Aorta (tissue), 5 donors: Measurements from ENCODE around the gene RASSF4. TPM values are rescaled to one million over a fixed set of nuclear protein-coding genes. Genes with fewer than 3 reads are reported as not detected.
"Not testable (repeated sequence)": the region's sequence is repeated elsewhere in the genome, so short reads cannot be mapped to it uniquely, and the experiment has no call there.

Experiments
- ATAC-seq: fragments of 200-7000 bp; cut with Tn5 transposase; one replicate; pipeline ENCODE4 v1.9.1; 2022; ENCODE audit warnings: moderate library complexity; ENCODE audit not compliant: low FRiP score
- DNase-seq, 2 donors: peaks; one replicate each; pipeline ENCODE4 v3.0.0-alpha.2; 2020
- H3K27ac ChIP-seq, 2 donors: one replicate each; pipeline ENCODE4 v1.5.1; 2013; ENCODE audit warnings: low read length in 2 of 2, mild to moderate bottlenecking in 2 of 2, moderate library complexity in 2 of 2, control low read depth in 1 of 2, inconsistent platforms in 1 of 2, low read depth in 1 of 2
- H3K27me3 ChIP-seq, 2 donors: one replicate each; pipeline ENCODE4 v1.6.1; 2013; ENCODE audit warnings: control low read depth in 1 of 2, low read length in 1 of 2, mild to moderate bottlenecking in 1 of 2, moderate library complexity in 1 of 2; ENCODE audit not compliant: insufficient read depth in 2 of 2, control insufficient read depth in 1 of 2
- H3K36me3 ChIP-seq, 2 donors: one replicate each; pipeline ENCODE4 v1.6.1; 2013; ENCODE audit warnings: control low read depth in 1 of 2, low read length in 1 of 2, mild to moderate bottlenecking in 1 of 2; ENCODE audit not compliant: insufficient read depth in 2 of 2, control insufficient read depth in 1 of 2
- H3K4me1 ChIP-seq, 2 donors: one replicate each; pipeline ENCODE4 v1.6.1; 2013; ENCODE audit warnings: low read length in 2 of 2, control low read depth in 1 of 2, mild to moderate bottlenecking in 1 of 2, moderate library complexity in 1 of 2; ENCODE audit not compliant: insufficient read depth in 2 of 2, control insufficient read depth in 1 of 2
- H3K4me3 ChIP-seq, 2 donors: one replicate each; pipeline ENCODE4 v1.5.1; 2013; ENCODE audit warnings: low read length in 2 of 2, control low read depth in 1 of 2, mild to moderate bottlenecking in 1 of 2
- H3K9me3 ChIP-seq: one replicate; pipeline ENCODE4 v1.6.1; 2013; ENCODE audit warnings: mild to moderate bottlenecking, low read length; ENCODE audit not compliant: control insufficient read depth
- WGBS, 2 donors: extraction: QIAGEN DNeasy Blood & Tissue Kit; methylation state at CpG; one replicate each; pipeline ENCODE4 v1.1.7; 2013; 5-methylcytosine and 5-hydroxymethylcytosine counted together
- intact Hi-C, 2 donors: fragments of 100-400 bp; cut with DNase I; formaldehyde crosslinking; loops; one replicate each; pipeline versions ENCODE4 v1.14.2 to v1.15.0; 2022
- polyA plus RNA-seq, 2 donors: library from polyadenylated mRNA; stranded (reverse); fragments of 200-250 nt; gene quantifications; one replicate each; pipeline ENCODE4 v1.2.3, GENCODE V29; 2013
- total RNA-seq, 2 donors: library from RNA; stranded (reverse); fragmentation: NEBNext Ultra II Directional; extraction: Animal tissue kit (Norgen Biotek cat#: 25700); gene quantifications; one replicate each; pipeline ENCODE4 v1.2.1, GENCODE V29; 2021
- donor health status: healthy with polysubstance abuse.
- donor health status: Bipolar disorder and iron deficiency.
- donor health status: DM: no; HTN: no; CAD: no.
- donor health status: DM: no; HTN: no; CAD: no.
- donor health status: DM: yes; HTN: yes; CAD: no.

Gene RASSF4
- total and polyA plus RNA-seq, 4 donors, result 13.5 to 82.1 (median 29.3) TPM

DNA sequence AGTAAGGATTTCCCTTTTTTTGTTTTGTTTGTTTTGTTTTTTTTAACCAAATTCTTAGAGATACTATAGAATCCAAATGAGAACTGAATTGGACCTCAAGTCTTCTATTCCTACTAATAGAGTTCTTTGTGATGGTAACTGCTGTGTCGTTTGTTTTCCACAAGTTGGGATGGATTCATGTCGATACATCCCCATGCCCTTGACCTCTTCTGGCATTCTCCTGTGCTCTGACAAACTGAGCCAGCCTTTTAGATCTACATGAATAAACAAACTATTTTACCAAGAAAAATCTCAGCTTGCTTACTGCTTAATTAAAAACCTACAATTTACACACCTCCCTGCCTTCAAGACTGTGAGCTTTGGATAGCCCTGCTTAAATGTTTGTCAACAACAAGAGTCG is 45.1 kb downstream of the RASSF4 start:
- no peak overlapping the region for H3K27ac ChIP-seq
- H3K9me3 ChIP-seq, result no peaks in the 10 kb centered on the region
- DNase-seq (no peak), ATAC-seq (no peak)
- H3K4me3 ChIP-seq, result no peak overlapping the region
- no peaks in the 10 kb centered on the region for H3K4me1 ChIP-seq
- intact Hi-C loops, result loop anchor here (5.0 to 10.0 kb wide), 3 partner anchors 230 to 1018 kb away; no protein-coding TSS in a partner anchor
- H3K36me3 ChIP-seq, result peaks cover 0 to 3% of the 10 kb centered on the region in 2 donors
- 62 to 69% methylated on average over 3 of the region's 3 CpGs for WGBS, 2 donors
- H3K27me3 ChIP-seq, result no peaks in the 10 kb centered on the region

GRCh38 chr10:45005284-45005683 is 45.7 kb downstream of the RASSF4 start:
- Histone ChIP-seq H3K27ac (no peak overlapping the region), H3K27me3 (no peaks in the 10 kb centered on the region), H3K9me3 (no peaks in the 10 kb centered on the region), H3K36me3 (peaks cover 0 to 3% of the 10 kb centered on the region in 2 donors), H3K4me1 (no peaks in the 10 kb centered on the region), H3K4me3 (no peak overlapping the region)
- 88 to 91% methylated on average over 1 of the region's 1 CpG for WGBS, 2 donors
- intact Hi-C loops, result loop anchor here (5.0 to 10.0 kb wide), 2 partner anchors 230 to 232 kb away; no protein-coding TSS in a partner anchor
- ATAC-seq (no peak), DNase-seq (no peak)

GRCh38 chr10:45006276-45007030 is 46.9 kb downstream of the RASSF4 start:
- Histone ChIP-seq H3K4me3 (no peak overlapping the region), H3K9me3 (no peaks in the 10 kb centered on the region), H3K4me1 (no peaks in the 10 kb centered on the region), H3K27ac (no peak overlapping the region), H3K27me3 (no peaks in the 10 kb centered on the region), H3K36me3 (peaks cover 0 to 3% of the 10 kb centered on the region in 2 donors)
- 93 to 96% methylated on average over 3 of the region's 3 CpGs for WGBS, 2 donors
- ATAC-seq (no peak), DNase-seq (no peak)
- intact Hi-C loops, result loop anchor here (5.0 to 10.0 kb wide), 2 partner anchors 228 to 231 kb away; no protein-coding TSS in a partner anchor

DNA sequence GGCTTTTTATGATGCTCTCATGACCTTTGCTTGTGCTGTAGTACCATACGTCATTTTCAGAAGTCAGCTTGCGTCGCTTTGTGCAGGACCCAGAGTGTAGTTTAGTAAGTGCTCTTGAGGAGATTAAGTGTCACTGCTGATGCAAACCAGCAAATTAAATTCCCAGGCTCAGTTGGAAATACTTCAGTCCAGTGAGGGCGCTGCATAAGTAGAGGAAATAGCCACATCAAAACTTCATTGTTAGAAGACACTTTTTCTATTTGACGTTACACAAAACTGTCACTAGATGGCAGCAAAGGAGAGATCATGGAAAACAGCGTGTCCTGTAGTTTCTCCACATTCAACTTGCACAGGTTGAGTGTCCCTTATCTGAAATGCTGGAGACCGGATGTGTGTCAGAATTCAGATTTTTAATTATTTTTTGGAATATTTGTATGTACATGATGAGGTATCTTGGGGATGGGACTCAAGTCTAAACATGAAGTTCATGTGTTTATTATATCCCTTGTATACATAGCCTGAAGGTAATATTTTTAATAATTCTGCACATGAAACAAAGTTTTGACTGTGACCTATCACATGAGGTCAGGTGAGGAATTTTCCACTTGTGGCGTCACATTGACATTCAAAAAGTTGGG is 49.0 kb downstream of the RASSF4 start:
- Histone ChIP-seq H3K4me3 (no peak overlapping the region), H3K4me1 (no peaks in the 10 kb centered on the region), H3K9me3 (no peaks in the 10 kb centered on the region), H3K27ac (no peak overlapping the region), H3K36me3 (peaks cover 0 to 3% of the 10 kb centered on the region in 2 donors), H3K27me3 (no peaks in the 10 kb centered on the region)
- WGBS, 2 donors, result 5 to 6% methylated on average over 8 of the region's 8 CpGs
- ATAC-seq (peak; percentile 93), DNase-seq (no peak)
- intact Hi-C loops, result loop anchor here (5.0 to 10.0 kb wide), 2 partner anchors 226 to 229 kb away; no protein-coding TSS in a partner anchor

GRCh38 chr10:45014557-45014956 is 55.0 kb downstream of the RASSF4 start:
- ATAC-seq, H3K27ac ChIP-seq, H3K4me3 ChIP-seq, H3K9me3 ChIP-seq, H3K27me3 ChIP-seq, H3K36me3 ChIP-seq, DNase-seq, H3K4me1 ChIP-seq, intact Hi-C loops: not testable (repeated sequence)
- 85 to 90% methylated on average over 10 of the region's 10 CpGs for WGBS, 2 donors

- H3K27me3 ChIP-seq, result no peaks in the 10 kb centered on the region
- intact Hi-C loops, result no loop called here
- WGBS, 2 donors, result 42% methylated on average over 2 of the region's 2 CpGs
- no peak overlapping the region for H3K4me3 ChIP-seq
- DNase-seq, result no peak
- no peaks in the 10 kb centered on the region for H3K9me3 ChIP-seq
- no peak for ATAC-seq
- no peaks in the 10 kb centered on the region for H3K4me1 ChIP-seq
- H3K36me3 ChIP-seq, result no peaks in the 10 kb centered on the region
- H3K27ac ChIP-seq, result no peak overlapping the region
Measured at GRCh38 chr10:45015590-45015989, 56.0 kb downstream of the RASSF4 start.

GRCh38 chr10:45023426-45023825 is 63.8 kb downstream of the RASSF4 start:
- DNase-seq, result no peak

GRCh38 chr10:45034301-45034700 is 74.7 kb downstream of the RASSF4 start:
- Histone ChIP-seq H3K27ac (no peak overlapping the region), H3K36me3 (no peaks in the 10 kb centered on the region), H3K9me3 (peaks cover 1% of the 10 kb centered on the region), H3K4me1 (no peaks in the 10 kb centered on the region), H3K27me3 (no peaks in the 10 kb centered on the region), H3K4me3 (no peak overlapping the region)
- intact Hi-C loops, result no loop called here
- ATAC-seq (no peak), DNase-seq (no peak)

More at GRCh38 chr10:45023426-45023825, 63.8 kb downstream of the RASSF4 start:
- Histone ChIP-seq H3K36me3 (no peaks in the 10 kb centered on the region), H3K9me3 (no peaks in the 10 kb centered on the region), H3K4me1 (no peaks in the 10 kb centered on the region), H3K4me3 (no peak overlapping the region), H3K27me3 (no peaks in the 10 kb centered on the region), H3K27ac (no peak overlapping the region)
- WGBS, 2 donors, result 90 to 98% methylated on average over 2 of the region's 2 CpGs
- ATAC-seq, result no peak
- intact Hi-C loops, result no loop called here

DNA sequence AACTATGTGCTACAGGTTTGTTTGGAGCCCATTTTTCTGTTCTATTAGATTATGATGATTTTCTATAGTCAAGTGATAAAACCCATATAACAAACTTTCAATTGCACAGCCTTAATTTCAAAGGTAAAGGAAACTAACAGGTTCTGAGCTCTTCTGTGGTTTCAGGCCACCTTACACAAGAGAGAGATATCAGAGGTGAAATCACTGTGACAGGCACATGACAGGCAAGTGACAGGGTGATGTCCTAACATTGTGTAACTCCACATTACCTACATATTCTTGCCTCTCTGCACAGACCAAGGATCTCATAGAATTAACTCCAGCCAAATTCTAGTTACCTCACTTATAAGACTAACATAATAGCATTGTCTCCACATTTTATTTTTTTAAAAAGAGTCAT is 76.1 kb downstream of the RASSF4 start:
- Histone ChIP-seq H3K27ac (no peak overlapping the region), H3K9me3 (peaks cover 1% of the 10 kb centered on the region), H3K36me3 (no peaks in the 10 kb centered on the region), H3K27me3 (no peaks in the 10 kb centered on the region), H3K4me1 (no peaks in the 10 kb centered on the region), H3K4me3 (no peak overlapping the region)
- intact Hi-C loops, result no loop called here
- DNase-seq (no peak), ATAC-seq (no peak)
